ENCODE data around the gene SLC50A1. TPM values are rescaled to one million over a fixed set of nuclear protein-coding genes. Genes with fewer than 3 reads are reported as not detected.

Gene SLC50A1
- total and polyA plus RNA-seq, 9 of the 15 experiments (the other 6 are each of a cell fraction or from before 2014, with no cell fraction given), result 46.5 to 132 (median 91.9) TPM

DNA sequence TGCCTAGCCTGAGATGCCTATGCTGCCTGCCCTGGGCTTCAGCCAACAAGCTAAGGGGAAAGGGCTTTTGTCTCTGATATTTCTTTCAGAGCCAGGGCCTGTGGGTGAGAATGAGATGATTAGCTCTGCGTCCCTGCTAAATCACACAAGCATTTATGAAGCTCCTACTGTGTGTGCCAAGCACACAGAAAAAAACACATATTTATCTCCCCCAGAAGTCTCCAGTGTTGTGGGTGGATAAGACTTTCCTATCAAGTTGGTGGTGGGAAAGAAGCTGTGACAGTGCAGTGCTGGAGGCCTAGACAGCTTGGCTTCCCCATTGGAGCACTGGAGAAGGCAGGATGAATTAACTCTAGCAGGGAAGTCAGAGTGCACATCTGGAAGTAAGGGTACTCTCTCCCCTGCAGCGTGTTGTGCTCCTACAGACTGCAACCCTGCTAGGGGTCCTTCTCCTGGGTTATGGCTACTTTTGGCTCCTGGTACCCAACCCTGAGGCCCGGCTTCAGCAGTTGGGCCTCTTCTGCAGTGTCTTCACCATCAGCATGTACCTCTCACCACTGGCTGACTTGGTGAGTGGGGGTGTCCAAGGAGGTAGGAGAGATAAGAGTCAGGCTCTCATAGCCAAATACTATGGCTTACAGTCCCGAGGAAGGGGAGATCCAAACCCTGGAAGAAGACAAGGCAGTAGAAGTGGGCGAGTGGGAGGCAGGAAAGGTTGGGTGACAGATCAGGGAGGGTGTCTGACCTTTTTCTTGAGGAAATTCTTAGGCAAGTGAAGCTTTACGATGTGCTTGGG lies 1.7 kb downstream of the SLC50A1 start (continued):
- TF ChIP-seq, protein P1, sequence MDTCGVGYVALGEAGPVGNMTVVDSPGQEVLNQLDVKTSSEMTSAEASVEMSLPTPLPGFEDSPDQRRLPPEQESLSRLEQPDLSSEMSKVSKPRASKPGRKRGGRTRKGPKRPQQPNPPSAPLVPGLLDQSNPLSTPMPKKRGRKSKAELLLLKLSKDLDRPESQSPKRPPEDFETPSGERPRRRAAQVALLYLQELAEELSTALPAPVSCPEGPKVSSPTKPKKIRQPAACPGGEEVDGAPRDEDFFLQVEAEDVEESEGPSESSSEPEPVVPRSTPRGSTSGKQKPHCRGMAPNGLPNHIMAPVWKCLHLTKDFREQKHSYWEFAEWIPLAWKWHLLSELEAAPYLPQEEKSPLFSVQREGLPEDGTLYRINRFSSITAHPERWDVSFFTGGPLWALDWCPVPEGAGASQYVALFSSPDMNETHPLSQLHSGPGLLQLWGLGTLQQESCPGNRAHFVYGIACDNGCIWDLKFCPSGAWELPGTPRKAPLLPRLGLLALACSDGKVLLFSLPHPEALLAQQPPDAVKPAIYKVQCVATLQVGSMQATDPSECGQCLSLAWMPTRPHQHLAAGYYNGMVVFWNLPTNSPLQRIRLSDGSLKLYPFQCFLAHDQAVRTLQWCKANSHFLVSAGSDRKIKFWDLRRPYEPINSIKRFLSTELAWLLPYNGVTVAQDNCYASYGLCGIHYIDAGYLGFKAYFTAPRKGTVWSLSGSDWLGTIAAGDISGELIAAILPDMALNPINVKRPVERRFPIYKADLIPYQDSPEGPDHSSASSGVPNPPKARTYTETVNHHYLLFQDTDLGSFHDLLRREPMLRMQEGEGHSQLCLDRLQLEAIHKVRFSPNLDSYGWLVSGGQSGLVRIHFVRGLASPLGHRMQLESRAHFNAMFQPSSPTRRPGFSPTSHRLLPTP (IDR thresholded peaks at IDR 0.05; ENCODE audit: borderline replicate concordance, extremely low read depth, insufficient read length), result no peak
- TF ChIP-seq BRD9 (IDR thresholded peaks at IDR 0.05; ENCODE audit: low read depth, partially characterized antibody) (no peak), ZNF133 (CRISPR knock-in tag; IDR thresholded peaks at IDR 0.05) (no peak), PHTF2 (CRISPR knock-in tag; IDR thresholded peaks at IDR 0.05) (no peak), HDGF (IDR thresholded peaks at IDR 0.05) (no peak), FOXK2 (conservative IDR thresholded peaks at IDR 0.05 in 1 of 2, IDR thresholded peaks at IDR 0.05 in 1 of 2; ENCODE audit: low read depth in 2 of 2) (no peak), MTF1 (CRISPR knock-in tag; IDR thresholded peaks at IDR 0.05; ENCODE audit: borderline replicate concordance) (no peak), ZNF134 (CRISPR knock-in tag; conservative IDR thresholded peaks at IDR 0.05) (no peak), NCOA2 (IDR thresholded peaks at IDR 0.05; ENCODE audit: partially characterized antibody in 2 of 2) (no peak), FIP1L1 (IDR thresholded peaks at IDR 0.05; ENCODE audit: low read depth, low read length, poor library complexity, severe bottlenecking) (no peak), ZNF316 (IDR thresholded peaks at IDR 0.05) (no peak), TRIM28 (IDR thresholded peaks at IDR 0.05) (no peak), ZNF212 (CRISPR knock-in tag; IDR thresholded peaks at IDR 0.05) (no peak), KLF13 (tag; IDR thresholded peaks at IDR 0.05; ENCODE audit: borderline replicate concordance, low read depth) (no peak), HNRNPUL1 (IDR thresholded peaks at IDR 0.05; ENCODE audit: low read length) (no peak), ZNF3 (CRISPR knock-in tag; IDR thresholded peaks at IDR 0.05) (no peak), KDM2B (CRISPR knock-in tag; IDR thresholded peaks at IDR 0.05) (no peak), ZNF707 (CRISPR knock-in tag; conservative IDR thresholded peaks at IDR 0.05) (no peak)
- TF ChIP-seq, protein P2, sequence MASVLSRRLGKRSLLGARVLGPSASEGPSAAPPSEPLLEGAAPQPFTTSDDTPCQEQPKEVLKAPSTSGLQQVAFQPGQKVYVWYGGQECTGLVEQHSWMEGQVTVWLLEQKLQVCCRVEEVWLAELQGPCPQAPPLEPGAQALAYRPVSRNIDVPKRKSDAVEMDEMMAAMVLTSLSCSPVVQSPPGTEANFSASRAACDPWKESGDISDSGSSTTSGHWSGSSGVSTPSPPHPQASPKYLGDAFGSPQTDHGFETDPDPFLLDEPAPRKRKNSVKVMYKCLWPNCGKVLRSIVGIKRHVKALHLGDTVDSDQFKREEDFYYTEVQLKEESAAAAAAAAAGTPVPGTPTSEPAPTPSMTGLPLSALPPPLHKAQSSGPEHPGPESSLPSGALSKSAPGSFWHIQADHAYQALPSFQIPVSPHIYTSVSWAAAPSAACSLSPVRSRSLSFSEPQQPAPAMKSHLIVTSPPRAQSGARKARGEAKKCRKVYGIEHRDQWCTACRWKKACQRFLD (CRISPR knock-in tag; IDR thresholded peaks at IDR 0.05), result no peak
- TF ChIP-seq, protein P3, sequence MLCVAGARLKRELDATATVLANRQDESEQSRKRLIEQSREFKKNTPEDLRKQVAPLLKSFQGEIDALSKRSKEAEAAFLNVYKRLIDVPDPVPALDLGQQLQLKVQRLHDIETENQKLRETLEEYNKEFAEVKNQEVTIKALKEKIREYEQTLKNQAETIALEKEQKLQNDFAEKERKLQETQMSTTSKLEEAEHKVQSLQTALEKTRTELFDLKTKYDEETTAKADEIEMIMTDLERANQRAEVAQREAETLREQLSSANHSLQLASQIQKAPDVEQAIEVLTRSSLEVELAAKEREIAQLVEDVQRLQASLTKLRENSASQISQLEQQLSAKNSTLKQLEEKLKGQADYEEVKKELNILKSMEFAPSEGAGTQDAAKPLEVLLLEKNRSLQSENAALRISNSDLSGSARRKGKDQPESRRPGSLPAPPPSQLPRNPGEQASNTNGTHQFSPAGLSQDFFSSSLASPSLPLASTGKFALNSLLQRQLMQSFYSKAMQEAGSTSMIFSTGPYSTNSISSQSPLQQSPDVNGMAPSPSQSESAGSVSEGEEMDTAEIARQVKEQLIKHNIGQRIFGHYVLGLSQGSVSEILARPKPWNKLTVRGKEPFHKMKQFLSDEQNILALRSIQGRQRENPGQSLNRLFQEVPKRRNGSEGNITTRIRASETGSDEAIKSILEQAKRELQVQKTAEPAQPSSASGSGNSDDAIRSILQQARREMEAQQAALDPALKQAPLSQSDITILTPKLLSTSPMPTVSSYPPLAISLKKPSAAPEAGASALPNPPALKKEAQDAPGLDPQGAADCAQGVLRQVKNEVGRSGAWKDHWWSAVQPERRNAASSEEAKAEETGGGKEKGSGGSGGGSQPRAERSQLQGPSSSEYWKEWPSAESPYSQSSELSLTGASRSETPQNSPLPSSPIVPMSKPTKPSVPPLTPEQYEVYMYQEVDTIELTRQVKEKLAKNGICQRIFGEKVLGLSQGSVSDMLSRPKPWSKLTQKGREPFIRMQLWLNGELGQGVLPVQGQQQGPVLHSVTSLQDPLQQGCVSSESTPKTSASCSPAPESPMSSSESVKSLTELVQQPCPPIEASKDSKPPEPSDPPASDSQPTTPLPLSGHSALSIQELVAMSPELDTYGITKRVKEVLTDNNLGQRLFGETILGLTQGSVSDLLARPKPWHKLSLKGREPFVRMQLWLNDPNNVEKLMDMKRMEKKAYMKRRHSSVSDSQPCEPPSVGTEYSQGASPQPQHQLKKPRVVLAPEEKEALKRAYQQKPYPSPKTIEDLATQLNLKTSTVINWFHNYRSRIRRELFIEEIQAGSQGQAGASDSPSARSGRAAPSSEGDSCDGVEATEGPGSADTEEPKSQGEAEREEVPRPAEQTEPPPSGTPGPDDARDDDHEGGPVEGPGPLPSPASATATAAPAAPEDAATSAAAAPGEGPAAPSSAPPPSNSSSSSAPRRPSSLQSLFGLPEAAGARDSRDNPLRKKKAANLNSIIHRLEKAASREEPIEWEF (CRISPR knock-in tag; IDR thresholded peaks at IDR 0.05), result no peak

Data from K562 (cell line).